IMR-90 (cell line): ENCODE measurements around the gene ATP10D. TPM values are rescaled to one million over a fixed set of nuclear protein-coding genes. Genes with fewer than 3 reads are reported as not detected.

Experiments
- ATAC-seq: fragments of 200-7000 bp; cut with Tn5 transposase; 2 replicates; pipeline ENCODE4 v1.9.1; 2020; ENCODE audit warnings: low read depth, mild to moderate bottlenecking, moderate library complexity
- BruUV-seq: library from RNA; stranded (reverse); fragments of 400-500 nt; replicated peaks from 2 replicates; lab custom pipeline; 2021; lab: Mats Ljungman, UMichigan
- CTCF ChIA-PET: fragments of 300-600 bp; formaldehyde crosslinking; extraction: SDS; loops from one replicate; lab custom pipeline; 2021; ENCODE audit warnings: antibody characterized with exemption; lab: Yijun Ruan, JAX
- POLR2A ChIA-PET: fragments of 300-600 bp; sonication (Branson Sonifier 250); formaldehyde crosslinking; loops from one replicate; lab custom pipeline; 2022; ENCODE audit warnings: antibody characterized with exemption; ENCODE audit not compliant: unreplicated experiment; lab: Charles Lee
- DNase-seq: peaks from one replicate; pipeline ENCODE4 v3.0.0; 2013
- H2AFZ ChIP-seq: replicated peaks from 2 replicates; pipeline ENCODE3; 2013; ENCODE audit warnings: low read length, mild to moderate bottlenecking; ENCODE audit not compliant: poor library complexity
- H2AK5ac ChIP-seq: 2 replicates; pipeline ENCODE4 v1.6.1; 2013; ENCODE audit warnings: low read depth, low read length, inconsistent platforms
- H2AK9ac ChIP-seq: replicated peaks from 2 replicates; pipeline ENCODE3; 2013; ENCODE audit warnings: mild to moderate bottlenecking, low read depth, low read length, moderate library complexity; ENCODE audit not compliant: poor library complexity
- H2BK120ac ChIP-seq: 2 replicates; pipeline ENCODE4 v1.6.1; 2013; ENCODE audit warnings: low read depth, low read length, inconsistent platforms
- H2BK15ac ChIP-seq: 3 replicates; pipeline ENCODE4 v1.6.1; 2013; ENCODE audit warnings: low read depth, low read length, inconsistent platforms
- H2BK20ac ChIP-seq: 2 replicates; pipeline ENCODE4 v1.6.1; 2013; ENCODE audit warnings: low read depth, mild to moderate bottlenecking, inconsistent platforms, low read length, moderate library complexity
- H2BK5ac ChIP-seq: 2 replicates; pipeline ENCODE4 v1.6.1; 2013; ENCODE audit warnings: mild to moderate bottlenecking, low read depth, low read length, inconsistent platforms; ENCODE audit not compliant: poor library complexity, severe bottlenecking
- H3K14ac ChIP-seq: replicated peaks from 2 replicates; pipeline ENCODE4 v1.6.1; 2013; ENCODE audit warnings: low read depth, low read length, inconsistent platforms
- H3K18ac ChIP-seq: 2 replicates; pipeline ENCODE4 v1.6.1; 2013; ENCODE audit warnings: low read depth, low read length, control low read depth
- H3K23ac ChIP-seq: 2 replicates; pipeline ENCODE4 v1.6.1; 2013; ENCODE audit warnings: low read depth, low read length, inconsistent platforms
- H3K27ac ChIP-seq: 2 replicates; pipeline ENCODE4 v1.5.1; 2013; ENCODE audit warnings: mild to moderate bottlenecking, control low read depth, low read length; ENCODE audit not compliant: insufficient read depth
- H3K27me3 ChIP-seq: 2 replicates; pipeline ENCODE4 v1.6.1; 2013; ENCODE audit warnings: low read length; ENCODE audit not compliant: control insufficient read depth, insufficient read depth
- H3K36me3 ChIP-seq: 2 replicates; pipeline ENCODE4 v1.6.1; 2013; ENCODE audit warnings: low read length, mixed read lengths; ENCODE audit not compliant: control insufficient read depth, insufficient read depth
- H3K4ac ChIP-seq: 2 replicates; pipeline ENCODE4 v1.6.1; 2013; ENCODE audit warnings: low read depth, low read length, inconsistent platforms
- H3K4me1 ChIP-seq: 2 replicates; pipeline ENCODE4 v1.6.1; 2013; ENCODE audit warnings: low read length, mixed read lengths; ENCODE audit not compliant: control insufficient read depth, insufficient read depth
- H3K4me2 ChIP-seq: 2 replicates; pipeline ENCODE4 v1.6.1; 2013; ENCODE audit warnings: low read depth, mild to moderate bottlenecking, control low read depth, low read length, moderate library complexity
- H3K4me3 ChIP-seq: 2 replicates; pipeline ENCODE4 v1.5.1; 2013; ENCODE audit warnings: low read depth, mild to moderate bottlenecking, control low read depth, low read length, moderate library complexity; ENCODE audit not compliant: insufficient read depth
- H3K56ac ChIP-seq: 2 replicates; pipeline ENCODE4 v1.6.1; 2013; ENCODE audit warnings: low read length, inconsistent platforms; ENCODE audit not compliant: insufficient read depth; ENCODE audit errors: extremely low read depth
- H3K79me1 ChIP-seq, 2 experiments: 2 replicates each; pipeline ENCODE4 v1.6.1; 2013; ENCODE audit warnings: low read length in 2 of 2, inconsistent platforms in 1 of 2, low read depth in 1 of 2
- H3K9ac ChIP-seq: 2 replicates; pipeline ENCODE4 v1.6.1; 2013; ENCODE audit warnings: low read depth, low read length, control low read depth
- H3K9me1 ChIP-seq: 2 replicates; pipeline ENCODE4 v1.6.1; 2013; ENCODE audit warnings: low read length, inconsistent platforms; ENCODE audit not compliant: insufficient read depth
- H3K9me3 ChIP-seq: 2 replicates; pipeline ENCODE4 v1.6.1; 2013; ENCODE audit warnings: low read length; ENCODE audit not compliant: control insufficient read depth, insufficient read depth
- H4K20me1 ChIP-seq: 2 replicates; pipeline ENCODE4 v1.6.1; 2013; ENCODE audit warnings: low read length, inconsistent platforms; ENCODE audit not compliant: insufficient read depth
- H4K5ac ChIP-seq: 2 replicates; pipeline ENCODE4 v1.6.1; 2013; ENCODE audit warnings: mild to moderate bottlenecking, low read depth, low read length, control low read depth
- H4K8ac ChIP-seq, 2 experiments: 2 replicates each; pipeline ENCODE4 v1.6.1; 2013; ENCODE audit warnings: low read depth in 2 of 2, low read length in 2 of 2, control low read depth in 1 of 2, inconsistent platforms in 1 of 2
- H4K91ac ChIP-seq: 2 replicates; pipeline ENCODE4 v1.6.1; 2013; ENCODE audit warnings: low read depth, low read length, inconsistent platforms; ENCODE audit not compliant: insufficient read depth
- FOS ChIP-seq: fragments of 150-350 bp; IDR thresholded peaks from 2 replicates; pipeline ENCODE4 v1.6.1; 2016; ENCODE audit warnings: low read depth, low read length
- MAFK ChIP-seq: IDR thresholded peaks from 2 replicates; pipeline ENCODE4 v1.6.1; 2012; ENCODE audit warnings: low read depth, low read length, improper control_type of control experiment
- POLR2A ChIP-seq: IDR thresholded peaks from 2 replicates; pipeline ENCODE4 v1.6.1; 2012; ENCODE audit warnings: mild to moderate bottlenecking, low read depth, low read length
- RAD21 ChIP-seq: IDR thresholded peaks from 2 replicates; pipeline ENCODE4 v1.6.1; 2012; ENCODE audit warnings: low read length, improper control_type of control experiment
- WGBS, 2 experiments: methylation state at CpG; one replicate each; pipeline versions ENCODE4 v1.1.5 to v1.1.7; 2013; ENCODE audit warnings: missing lambda C conversion rate in 2 of 2; ENCODE audit not compliant: insufficient read length in 1 of 2; ENCODE audit errors: extremely low coverage in 2 of 2; 5-methylcytosine and 5-hydroxymethylcytosine counted together
- dilution Hi-C: fragments of 300-500 bp; cut with HindIII; formaldehyde crosslinking; loops from one replicate; pipeline ENCODE4 v1.14.3; 2018; ENCODE audit warnings: low sequenced_read_pairs; ENCODE audit not compliant: unreplicated experiment
- in situ Hi-C: fragments of 300-500 bp; cut with MboI; formaldehyde crosslinking; loops from 3 replicates; pipeline ENCODE4 v1.14.3; 2019; ENCODE audit warnings: low sequenced_read_pairs, inconsistent platforms, mixed read lengths
- intact Hi-C: fragments of 100-400 bp; cut with micrococcal nuclease; formaldehyde crosslinking; loops from 2 replicates; pipeline ENCODE4 v1.10.0; 2022
- polyA plus RNA-seq, 3 experiments: library from polyadenylated mRNA; depleted of rRNA; stranded (reverse); fragments of >200 nt; gene quantifications; 2 replicates each; pipeline ENCODE4 v1.2.3, GENCODE V29; 2012; ENCODE audit warnings: low replicate concordance in 1 of 3
- total RNA-seq: library from RNA; depleted of rRNA; stranded (reverse); fragments of >200 nt; gene quantifications from 2 replicates; pipeline ENCODE4 v1.2.3, GENCODE V29; 2012
- TF ChIP-seq, protein P1 (sequence below): conservative IDR thresholded peaks from 2 replicates; pipeline ENCODE4 v1.5.1; 2012; ENCODE audit warnings: mild to moderate bottlenecking, low read depth, low read length, improper control_type of control experiment

Gene ATP10D
- total and polyA plus RNA-seq, 2 of the 4 experiments (the other 2 are of a cell fraction) = 28.9 to 135 TPM

DNA sequence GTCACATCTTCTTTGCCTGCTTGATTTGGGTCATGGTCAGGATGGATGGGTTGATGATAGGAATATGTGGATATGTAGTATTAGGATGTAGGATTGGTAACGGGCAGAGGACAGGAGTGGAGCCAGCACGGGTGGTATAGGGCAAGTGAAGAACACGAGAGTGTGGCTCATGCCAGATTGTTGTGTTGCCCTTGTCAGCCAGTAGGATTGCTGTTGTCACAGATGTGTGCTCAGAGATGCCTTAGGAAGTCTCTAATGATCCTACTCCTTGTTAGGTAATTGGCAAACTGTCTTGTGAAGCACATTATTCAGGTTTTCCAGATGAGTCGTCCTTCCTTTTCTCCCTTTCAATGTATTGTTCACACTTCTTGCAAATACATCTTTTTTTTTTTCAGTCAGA is 5.5 kb downstream of the ATP10D start:
- intact Hi-C loops (no loop called here), dilution Hi-C loops (no loop called here), in situ Hi-C loops (no loop called here)
- Histone ChIP-seq H3K27ac (no peak overlapping the region), H4K91ac (no peak overlapping the region), H3K4me1 (peaks cover 4% of the 10 kb centered on the region), H4K8ac (peak overlapping the region in 1 of 2 experiments; percentile 24; a peak in 1 of 4 replicates), H3K9me1 (peaks cover 7% of the 10 kb centered on the region; the same call in 1 of the 2 replicates), H3K9ac (no peak overlapping the region), H2BK20ac (no peak overlapping the region), H3K14ac (no peak overlapping the region), H2AFZ (no peak overlapping the region), H3K18ac (no peak overlapping the region), H3K56ac (no peak overlapping the region), H3K36me3 (no peaks in the 10 kb centered on the region), H4K20me1 (no peaks in the 10 kb centered on the region), H2BK15ac (no peak overlapping the region), H3K9me3 (peaks cover 2% of the 10 kb centered on the region; the same call in 1 of the 2 replicates), H2BK120ac (no peak overlapping the region), H2AK5ac (no peak overlapping the region), H2BK5ac (no peak overlapping the region), H4K5ac (no peak overlapping the region), H3K27me3 (no peaks in the 10 kb centered on the region), H2AK9ac (no peak overlapping the region), H3K4ac (no peak overlapping the region), H3K23ac (peak overlapping the region; percentile 3; the same call in 1 of the 2 replicates), H3K79me1 (peaks cover 13 to 42% of the 10 kb centered on the region in 2 experiments), H3K4me2 (no peak overlapping the region), H3K4me3 (no peak overlapping the region)
- no peak for ATAC-seq
- ChIA-PET POLR2A (no interaction called here), CTCF (no interaction called here)
- TF ChIP-seq POLR2A = no peak
- TF ChIP-seq MAFK = no peak
- peak; percentile 23; the same call in 1 of the 2 replicates for TF ChIP-seq RAD21
- TF ChIP-seq FOS = no peak
- TF ChIP-seq, protein P1, sequence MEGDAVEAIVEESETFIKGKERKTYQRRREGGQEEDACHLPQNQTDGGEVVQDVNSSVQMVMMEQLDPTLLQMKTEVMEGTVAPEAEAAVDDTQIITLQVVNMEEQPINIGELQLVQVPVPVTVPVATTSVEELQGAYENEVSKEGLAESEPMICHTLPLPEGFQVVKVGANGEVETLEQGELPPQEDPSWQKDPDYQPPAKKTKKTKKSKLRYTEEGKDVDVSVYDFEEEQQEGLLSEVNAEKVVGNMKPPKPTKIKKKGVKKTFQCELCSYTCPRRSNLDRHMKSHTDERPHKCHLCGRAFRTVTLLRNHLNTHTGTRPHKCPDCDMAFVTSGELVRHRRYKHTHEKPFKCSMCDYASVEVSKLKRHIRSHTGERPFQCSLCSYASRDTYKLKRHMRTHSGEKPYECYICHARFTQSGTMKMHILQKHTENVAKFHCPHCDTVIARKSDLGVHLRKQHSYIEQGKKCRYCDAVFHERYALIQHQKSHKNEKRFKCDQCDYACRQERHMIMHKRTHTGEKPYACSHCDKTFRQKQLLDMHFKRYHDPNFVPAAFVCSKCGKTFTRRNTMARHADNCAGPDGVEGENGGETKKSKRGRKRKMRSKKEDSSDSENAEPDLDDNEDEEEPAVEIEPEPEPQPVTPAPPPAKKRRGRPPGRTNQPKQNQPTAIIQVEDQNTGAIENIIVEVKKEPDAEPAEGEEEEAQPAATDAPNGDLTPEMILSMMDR = peak; percentile 33; the same call in 1 of the 2 replicates
- BruUV-seq = no TSS peak
- 100% methylated on average over 1 of the region's 4 CpGs; no CpG with 5 or more reads in 1 of the 2 experiments for WGBS, 2 experiments
- no peak for DNase-seq
